HG03039 (cell line): ENCODE data around the gene GALNTL6.

Experiments
- ATAC-seq: cut with Tn5 transposase; IDR thresholded peaks from one replicate; pipeline ENCODE4 v1.9.1; 2021; ENCODE audit warnings: mild to moderate bottlenecking, moderate library complexity; ENCODE audit not compliant: unreplicated experiment

The GALNTL6 gene

GRCh38 chr4:172173206-172173605 lies 360.0 kb downstream of the GALNTL6 start:
- no peak for ATAC-seq

GRCh38 chr4:172177382-172177781 lies 364.2 kb downstream of the GALNTL6 start:
- no peak for ATAC-seq

DNA sequence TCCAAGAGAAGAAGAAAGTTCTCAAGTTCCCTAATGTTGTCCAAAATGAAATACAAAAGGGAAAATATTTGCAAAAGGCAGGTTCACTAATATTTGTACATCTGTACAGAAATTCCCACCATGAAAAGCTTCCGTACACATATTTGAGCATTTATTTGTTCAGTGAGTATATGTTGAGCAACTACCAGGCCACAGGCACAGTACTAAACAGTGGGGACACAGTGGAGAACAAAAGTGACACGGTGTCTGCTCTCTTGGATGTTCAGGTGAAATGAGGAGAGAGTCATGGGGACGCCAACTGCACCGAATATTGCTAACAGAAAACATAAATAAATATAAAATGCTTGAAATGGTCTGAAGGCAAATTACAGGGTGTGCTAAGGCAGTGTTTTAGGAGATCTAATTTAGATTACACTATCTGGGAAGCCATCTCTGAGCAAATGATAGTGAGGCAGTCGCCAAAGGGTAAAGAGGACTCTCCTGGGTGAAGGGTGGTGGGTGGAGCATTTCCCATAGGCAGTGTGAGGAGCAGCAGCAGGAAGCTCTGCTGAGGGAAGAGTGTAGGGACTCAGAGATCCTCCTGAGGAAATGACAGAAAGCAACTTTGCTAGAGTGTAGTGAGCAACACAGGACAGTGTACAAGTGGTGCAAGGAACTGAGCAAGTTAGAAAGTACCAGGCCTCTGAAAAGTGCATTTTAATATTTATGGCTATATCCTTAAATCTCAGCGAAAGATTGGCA lies 375.2 kb downstream of the GALNTL6 start:
- ATAC-seq = no peak

GRCh38 chr4:172202480-172203076 lies 389.4 kb downstream of the GALNTL6 start:
- no peak for ATAC-seq

GRCh38 chr4:172207258-172207657 lies 394.1 kb downstream of the GALNTL6 start:
- ATAC-seq = no peak

- no peak for ATAC-seq
These were observed 394.7 kb downstream of the GALNTL6 start for GRCh38 chr4:172207886-172208285.

- no peak for ATAC-seq
These were observed 407.5 kb downstream of the GALNTL6 start for GRCh38 chr4:172220679-172221078.

GRCh38 chr4:172225457-172225856 lies 412.3 kb downstream of the GALNTL6 start:
- ATAC-seq = no peak

DNA sequence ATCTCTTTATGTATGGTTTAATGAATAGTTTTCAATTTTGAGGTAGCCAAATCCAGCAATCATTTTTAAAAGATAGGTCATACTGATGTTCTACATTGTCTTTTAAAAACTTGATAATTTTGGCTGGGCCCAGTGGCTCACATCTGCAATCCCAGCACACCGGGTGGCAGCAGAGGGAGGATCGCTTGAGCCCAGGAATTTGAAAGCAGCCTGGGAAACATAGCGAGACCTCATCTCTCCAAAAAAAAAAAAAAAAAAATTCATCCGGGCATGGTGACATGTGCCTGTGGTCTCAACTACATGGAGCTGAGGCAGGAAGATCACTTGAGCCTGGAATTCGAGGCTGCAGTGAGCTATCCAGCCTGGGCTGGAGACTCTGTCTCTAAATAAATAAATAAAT lies 419.8 kb downstream of the GALNTL6 start:
- no peak for ATAC-seq

GRCh38 chr4:172243551-172243950 lies 430.3 kb downstream of the GALNTL6 start:
- ATAC-seq = no peak

- no peak for ATAC-seq
These were observed 432.3 kb downstream of the GALNTL6 start for GRCh38 chr4:172245516-172245915.

- ATAC-seq = no peak
These were observed 440.2 kb downstream of the GALNTL6 start for GRCh38 chr4:172253409-172253808.

DNA sequence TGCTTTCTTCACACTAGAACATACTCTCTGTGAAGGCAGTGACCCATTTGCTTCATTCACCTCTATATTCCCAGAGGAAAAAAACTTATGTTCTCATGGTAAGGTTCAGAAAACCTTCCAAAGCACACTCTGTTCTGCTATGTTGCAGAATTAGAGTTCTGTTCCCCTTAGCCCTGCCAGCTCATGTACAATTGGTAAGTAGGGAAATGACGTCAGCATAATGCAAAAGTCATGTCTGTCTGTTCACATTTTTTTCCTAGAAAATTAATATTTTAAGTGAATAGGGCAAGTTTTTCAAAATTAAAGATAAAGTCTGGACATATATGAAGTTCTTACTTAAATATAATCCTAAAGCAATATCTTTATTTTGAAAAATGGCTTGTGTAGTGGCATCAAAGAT lies 443.6 kb downstream of the GALNTL6 start:
- ATAC-seq = no peak

DNA sequence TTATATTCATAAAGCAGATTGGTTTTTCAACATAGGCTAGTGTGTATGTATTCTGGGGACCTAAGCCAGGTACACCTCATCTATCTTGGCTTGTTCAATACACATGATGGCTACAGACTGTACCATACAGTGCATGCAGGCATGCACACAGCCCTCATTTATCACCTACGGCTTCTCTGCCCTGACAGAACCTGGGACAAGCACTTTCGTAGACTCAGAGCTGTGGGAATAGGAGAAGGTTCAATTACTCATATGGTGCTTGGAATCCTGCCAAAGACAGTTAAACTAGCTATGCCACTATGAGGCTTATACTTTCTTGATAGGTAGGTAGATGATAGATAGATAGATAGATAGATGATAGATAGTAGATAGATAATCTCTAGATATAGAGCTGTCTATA lies 457.2 kb downstream of the GALNTL6 start:
- ATAC-seq = no peak

DNA sequence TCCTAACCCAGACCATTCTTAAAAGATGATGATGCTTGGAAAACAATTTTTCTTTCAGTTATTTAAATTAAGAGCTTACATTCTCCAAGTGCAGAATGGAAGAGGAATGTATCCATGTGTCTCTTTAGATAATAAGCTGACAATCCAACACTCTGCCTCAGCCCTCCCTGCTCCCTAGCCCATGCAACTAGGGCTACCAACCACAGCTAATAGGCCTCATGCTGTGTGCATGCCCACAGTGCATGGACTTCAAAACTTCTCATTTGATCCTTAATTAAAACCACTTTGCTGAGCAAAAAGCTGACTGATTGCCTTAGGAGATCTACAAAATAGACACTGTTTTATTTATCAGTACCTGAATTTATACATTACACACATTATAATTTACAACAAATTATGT lies 473.9 kb downstream of the GALNTL6 start:
- no peak for ATAC-seq

GRCh38 chr4:172305698-172306097 lies 492.5 kb downstream of the GALNTL6 start:
- ATAC-seq = no peak

DNA sequence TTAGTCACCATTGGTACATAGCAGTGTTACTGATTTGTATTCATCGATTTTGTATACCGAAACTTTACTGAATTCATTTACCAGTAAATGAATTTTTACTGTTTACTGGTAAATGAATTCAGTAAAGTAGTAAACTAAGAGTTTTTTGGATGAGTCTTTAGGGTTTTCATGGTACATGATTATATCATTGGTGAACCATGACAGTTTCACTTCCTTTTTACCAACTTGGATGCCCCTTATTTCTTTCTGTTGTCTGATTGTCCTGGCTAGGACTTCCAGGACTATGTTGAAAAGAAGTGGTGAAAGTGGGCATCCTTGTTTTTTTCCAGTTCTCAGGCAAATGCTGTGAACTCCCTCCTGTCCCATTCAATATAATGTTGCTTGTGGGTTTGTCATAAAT lies 494.9 kb downstream of the GALNTL6 start:
- ATAC-seq = no peak

GRCh38 chr4:172311682-172312081 lies 498.5 kb downstream of the GALNTL6 start:
- no peak for ATAC-seq

- ATAC-seq = no peak
These were observed 510.1 kb downstream of the GALNTL6 start for GRCh38 chr4:172323288-172323687.

- no peak for ATAC-seq
These were observed 531.2 kb downstream of the GALNTL6 start for GRCh38 chr4:172344308-172344938.

- ATAC-seq = no peak
These were observed 535.2 kb downstream of the GALNTL6 start for GRCh38 chr4:172348426-172348825.

- no peak for ATAC-seq
These were observed 539.2 kb downstream of the GALNTL6 start for GRCh38 chr4:172352356-172352755.
